ENCODE data around the gene FOXO4. TPM values are rescaled to one million over a fixed set of nuclear protein-coding genes. Genes with fewer than 3 reads are reported as not detected.

FOXO4 gene
- total RNA-seq, 2 experiments from 2014 or later = 6.0 to 8.7 TPM

GRCh38 chrX:71111141-71111843 lies 15.6 kb downstream of the FOXO4 start, which contains the start of gene IL2RG:
TSS of gene IL2RG (minus strand) at chrX:71111577. CDS start at chrX:71111539, 38 bp downstream.
- TF ChIP-seq, protein P1, sequence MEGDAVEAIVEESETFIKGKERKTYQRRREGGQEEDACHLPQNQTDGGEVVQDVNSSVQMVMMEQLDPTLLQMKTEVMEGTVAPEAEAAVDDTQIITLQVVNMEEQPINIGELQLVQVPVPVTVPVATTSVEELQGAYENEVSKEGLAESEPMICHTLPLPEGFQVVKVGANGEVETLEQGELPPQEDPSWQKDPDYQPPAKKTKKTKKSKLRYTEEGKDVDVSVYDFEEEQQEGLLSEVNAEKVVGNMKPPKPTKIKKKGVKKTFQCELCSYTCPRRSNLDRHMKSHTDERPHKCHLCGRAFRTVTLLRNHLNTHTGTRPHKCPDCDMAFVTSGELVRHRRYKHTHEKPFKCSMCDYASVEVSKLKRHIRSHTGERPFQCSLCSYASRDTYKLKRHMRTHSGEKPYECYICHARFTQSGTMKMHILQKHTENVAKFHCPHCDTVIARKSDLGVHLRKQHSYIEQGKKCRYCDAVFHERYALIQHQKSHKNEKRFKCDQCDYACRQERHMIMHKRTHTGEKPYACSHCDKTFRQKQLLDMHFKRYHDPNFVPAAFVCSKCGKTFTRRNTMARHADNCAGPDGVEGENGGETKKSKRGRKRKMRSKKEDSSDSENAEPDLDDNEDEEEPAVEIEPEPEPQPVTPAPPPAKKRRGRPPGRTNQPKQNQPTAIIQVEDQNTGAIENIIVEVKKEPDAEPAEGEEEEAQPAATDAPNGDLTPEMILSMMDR (IDR thresholded peaks at IDR 0.05) = no peak
- Mint-ChIP-seq H3K27me3 (no peaks in the 10 kb centered on the region), H3K4me3 (peak within 1 kb of the TSS; percentile 88), H3K27ac (peak within 1 kb of the TSS; percentile 99), H3K9me3 (no peaks in the 10 kb centered on the region), H3K4me1 (ENCODE audit: low read depth) (peaks cover 30% of the 10 kb centered on the region), H3K36me3 (ENCODE audit: low read depth) (peaks cover 49% of the 10 kb centered on the region)
- peak; percentile 84 for ATAC-seq
- ChIA-PET CTCF (interaction anchor here (0.8 to 1.4 kb wide), 6 partner anchors 8 to 18 kb away, joined by 3 to 9 read pairs (median 3); no protein-coding TSS in a partner anchor), POLR2A (interaction anchor here (0.7 to 4.0 kb wide), 7 partner anchors 10 to 180 kb away, joined by 3 to 43 read pairs (median 3); no protein-coding TSS in a partner anchor)
- intact Hi-C loops (cut with micrococcal nuclease) = loop anchor here (5.0 kb wide), 1 partner anchor 44 kb away; the partner anchor contains the start of gene SNX12
- peak; percentile 83 for DNase-seq

GRCh38 chrX:71111921-71112431 lies 16.3 kb downstream of the FOXO4 start:
- DNase-seq (peak; percentile 30), ATAC-seq (peak; percentile 34)
- Mint-ChIP-seq H3K27me3 (no peaks in the 10 kb centered on the region), H3K27ac (peak overlapping the region; percentile 99), H3K36me3 (ENCODE audit: low read depth) (peaks cover 45% of the 10 kb centered on the region), H3K4me1 (ENCODE audit: low read depth) (peaks cover 26% of the 10 kb centered on the region), H3K4me3 (peak overlapping the region; percentile 88), H3K9me3 (no peaks in the 10 kb centered on the region)
- CTCF ChIA-PET = interaction anchor here (0.8 to 1.4 kb wide), 7 partner anchors 9 to 18 kb away, joined by 3 to 9 read pairs (median 3); no protein-coding TSS in a partner anchor
- TF ChIP-seq, protein P1 (IDR thresholded peaks at IDR 0.05) = no peak
- POLR2A ChIA-PET = interaction anchor here (1.0 to 4.0 kb wide), 5 partner anchors 11 to 71 kb away, joined by 3 to 43 read pairs (median 3); no protein-coding TSS in a partner anchor
- intact Hi-C loops (cut with micrococcal nuclease) = loop anchor here (5.0 kb wide), 1 partner anchor 45 kb away; the partner anchor contains the start of gene SNX12

DNA sequence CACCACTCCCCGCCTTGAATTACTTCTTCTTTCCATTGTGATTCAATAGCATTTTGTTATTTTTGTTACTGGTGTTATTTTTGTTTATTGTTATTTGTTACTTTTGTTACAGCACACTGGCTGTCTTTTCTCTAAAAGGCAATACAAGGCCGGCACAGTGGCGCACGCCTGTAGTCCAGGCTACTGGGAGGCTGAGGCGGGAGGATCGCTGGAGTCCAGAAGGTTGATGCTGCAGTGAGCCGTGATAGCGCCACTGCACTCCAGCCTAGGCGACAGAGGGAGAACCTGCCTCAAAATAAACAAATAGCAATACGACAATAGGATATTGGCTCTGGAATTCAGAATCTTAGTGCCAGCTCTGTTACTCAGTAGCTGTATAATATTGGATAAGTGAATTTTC lies 21.7 kb downstream of the FOXO4 start:
- Mint-ChIP-seq H3K27me3 (no peaks in the 10 kb centered on the region), H3K9me3 (no peaks in the 10 kb centered on the region), H3K27ac (peak overlapping the region; percentile 59), H3K36me3 (ENCODE audit: low read depth) (peaks cover 11% of the 10 kb centered on the region), H3K4me1 (ENCODE audit: low read depth) (peaks cover 32% of the 10 kb centered on the region), H3K4me3 (peak overlapping the region; percentile 79)
- intact Hi-C loops (cut with micrococcal nuclease) = no loop called here
- POLR2A ChIA-PET = interaction anchor here (0.8 to 1.7 kb wide), 4 partner anchors 15 to 249 kb away, joined by 3 to 8 read pairs (median 5); partner anchors contain the start of gene NONO
- TF ChIP-seq, protein P1 (IDR thresholded peaks at IDR 0.05) = no peak
- no peak for DNase-seq
- no peak for ATAC-seq
- CTCF ChIA-PET = interaction anchor here (2.4 to 3.3 kb wide), 2 partner anchors 17 to 20 kb away, joined by 5 to 19 read pairs; no protein-coding TSS in a partner anchor

GRCh38 chrX:71118032-71118984 lies 22.7 kb downstream of the FOXO4 start, which contains the start of gene MED12:
TSS of gene MED12 (plus strand) at chrX:71118596. CDS start at chrX:71118755, 159 bp downstream.
- intact Hi-C loops (cut with micrococcal nuclease) = no loop called here
- DNase-seq = peak; percentile 92
- CTCF ChIA-PET = interaction anchor here (1.4 to 3.3 kb wide), 5 partner anchors 11 to 63 kb away, joined by 3 to 19 read pairs (median 5); no protein-coding TSS in a partner anchor
- Mint-ChIP-seq H3K27me3 (no peaks in the 10 kb centered on the region), H3K36me3 (ENCODE audit: low read depth) (peaks cover 13% of the 10 kb centered on the region), H3K4me3 (peak within 1 kb of the TSS; percentile 79), H3K4me1 (ENCODE audit: low read depth) (peaks cover 28% of the 10 kb centered on the region), H3K27ac (peak within 1 kb of the TSS; percentile 85), H3K9me3 (no peaks in the 10 kb centered on the region)
- peak; percentile 99 for ATAC-seq
- TF ChIP-seq, protein P1 (IDR thresholded peaks at IDR 0.05) = no peak
- POLR2A ChIA-PET = interaction anchor here (0.8 to 2.1 kb wide), 9 partner anchors 11 to 248 kb away, joined by 3 to 9 read pairs (median 4); partner anchors contain the start of genes CXorf65 and NONO
